Choroid plexus epithelial cell (primary cell): Measurements from ENCODE around the gene NPY.

Experiments
- DNase-seq: peaks from one replicate; pipeline ENCODE4 v3.0.0-alpha.2; 2010; ENCODE audit warnings: low read depth
- H3K4me3 ChIP-seq: 2 replicates; pipeline ENCODE4 v1.5.1; 2011; ENCODE audit warnings: low read depth, mild to moderate bottlenecking, control low read depth, low read length, moderate library complexity
- TF ChIP-seq, protein P1 (sequence below): conservative IDR thresholded peaks from 2 replicates; pipeline ENCODE4 v1.5.1; 2011; ENCODE audit warnings: low read depth, mild to moderate bottlenecking, control low read depth, inconsistent platforms, low read length, moderate library complexity

Gene NPY

GRCh38 chr7:24283897-24284698 lies at the start of gene NPY:
Gene NPY (plus strand): TSS chr7:24284190. CDS start chr7:24285241, 1,051 bp downstream.
- TF ChIP-seq, protein P1, sequence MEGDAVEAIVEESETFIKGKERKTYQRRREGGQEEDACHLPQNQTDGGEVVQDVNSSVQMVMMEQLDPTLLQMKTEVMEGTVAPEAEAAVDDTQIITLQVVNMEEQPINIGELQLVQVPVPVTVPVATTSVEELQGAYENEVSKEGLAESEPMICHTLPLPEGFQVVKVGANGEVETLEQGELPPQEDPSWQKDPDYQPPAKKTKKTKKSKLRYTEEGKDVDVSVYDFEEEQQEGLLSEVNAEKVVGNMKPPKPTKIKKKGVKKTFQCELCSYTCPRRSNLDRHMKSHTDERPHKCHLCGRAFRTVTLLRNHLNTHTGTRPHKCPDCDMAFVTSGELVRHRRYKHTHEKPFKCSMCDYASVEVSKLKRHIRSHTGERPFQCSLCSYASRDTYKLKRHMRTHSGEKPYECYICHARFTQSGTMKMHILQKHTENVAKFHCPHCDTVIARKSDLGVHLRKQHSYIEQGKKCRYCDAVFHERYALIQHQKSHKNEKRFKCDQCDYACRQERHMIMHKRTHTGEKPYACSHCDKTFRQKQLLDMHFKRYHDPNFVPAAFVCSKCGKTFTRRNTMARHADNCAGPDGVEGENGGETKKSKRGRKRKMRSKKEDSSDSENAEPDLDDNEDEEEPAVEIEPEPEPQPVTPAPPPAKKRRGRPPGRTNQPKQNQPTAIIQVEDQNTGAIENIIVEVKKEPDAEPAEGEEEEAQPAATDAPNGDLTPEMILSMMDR = no peak
- no peak within 1 kb of the TSS for H3K4me3 ChIP-seq
- DNase-seq = no peak

DNA sequence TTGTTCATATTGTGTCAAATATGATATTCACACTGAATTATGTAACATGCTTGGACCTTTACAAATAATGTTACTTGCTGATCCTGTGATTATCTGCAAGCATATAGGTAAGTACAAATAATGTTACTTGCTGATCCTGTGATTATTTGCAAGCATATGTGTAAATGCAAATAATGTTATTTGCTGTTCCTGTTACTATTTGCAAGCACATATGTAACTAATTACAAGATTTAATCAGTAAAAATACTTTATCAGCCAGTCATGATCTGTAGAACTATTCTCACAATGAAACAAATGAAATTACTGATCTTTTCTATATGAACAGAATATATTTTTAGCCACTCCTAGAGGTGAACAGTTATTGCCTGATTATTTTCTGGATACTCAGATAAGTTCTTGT lies 44.7 kb upstream of the NPY start:
- TF ChIP-seq, protein P1 = no peak
- DNase-seq = no peak

GRCh38 chr7:24241206-24241605 lies 42.8 kb upstream of the NPY start:
- TF ChIP-seq, protein P1 = no peak
- H3K4me3 ChIP-seq = no peak overlapping the region
- no peak for DNase-seq

More for the DNA sequence above, 44.7 kb upstream of the NPY start:
- no peak overlapping the region for H3K4me3 ChIP-seq

DNA sequence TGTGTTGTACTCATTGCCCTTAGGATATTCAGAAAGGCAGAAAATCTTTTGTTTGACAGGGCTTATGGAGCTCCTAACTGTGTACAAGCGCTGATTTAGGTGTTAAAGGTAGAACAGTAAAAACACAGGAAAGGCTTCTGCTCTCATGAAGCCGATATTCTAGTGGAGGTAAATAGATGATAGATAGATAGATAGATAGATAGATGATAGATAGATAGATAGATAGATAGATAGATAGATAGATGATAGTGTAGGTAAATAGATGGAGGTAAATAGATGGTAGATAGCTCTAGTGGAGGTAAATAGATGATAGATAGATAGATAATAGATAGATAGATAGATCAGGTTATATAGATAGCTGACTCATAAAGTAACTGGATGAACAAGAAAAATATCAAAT lies 39.4 kb upstream of the NPY start:
- no peak for DNase-seq
- TF ChIP-seq, protein P1 = no peak
- H3K4me3 ChIP-seq = no peak overlapping the region

DNA sequence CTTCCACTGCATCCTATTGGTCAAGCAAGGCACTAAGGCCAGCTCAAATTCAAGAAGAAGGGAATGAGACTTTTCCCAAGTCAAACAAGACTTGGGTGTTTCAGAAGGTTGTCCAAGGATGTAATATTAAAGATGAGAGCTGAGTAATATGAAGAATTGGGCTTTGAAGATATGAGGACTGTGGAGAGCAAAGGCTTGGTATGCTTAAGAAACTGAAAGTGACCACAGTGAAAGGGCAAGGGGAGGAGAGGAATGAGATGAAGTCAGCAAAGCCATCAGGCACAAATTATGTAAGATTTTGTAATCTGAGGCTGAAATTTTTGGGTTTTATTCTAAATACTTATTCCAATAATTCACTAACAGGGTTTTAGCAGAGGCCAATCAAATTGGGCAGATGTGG lies 38.6 kb upstream of the NPY start:
- H3K4me3 ChIP-seq = no peak overlapping the region
- TF ChIP-seq, protein P1 = no peak
- no peak for DNase-seq

- no peak for DNase-seq
- TF ChIP-seq, protein P1 = no peak
- H3K4me3 ChIP-seq = no peak overlapping the region
Measured at GRCh38 chr7:24249266-24249665, 34.7 kb upstream of the NPY start.

GRCh38 chr7:24251568-24251967 lies 32.4 kb upstream of the NPY start:
- H3K4me3 ChIP-seq = no peak overlapping the region
- TF ChIP-seq, protein P1 = no peak
- no peak for DNase-seq
